ENCODE results near the gene POSTN. TPM values are rescaled to one million over a fixed set of nuclear protein-coding genes. Genes with fewer than 3 reads are reported as not detected.

Gene POSTN
- total RNA-seq, 4 donors from 2014 or later, result 10.5 to 25.3 (median 20.0) TPM

GRCh38 chr13:37615276-37615675 is 16.7 kb upstream of the POSTN start:
- no peak for DNase-seq
- TF ChIP-seq CTCF (IDR thresholded peaks at IDR 0.05 in 4 of 5, conservative IDR thresholded peaks at IDR 0.05 in 1 of 5) (no peak), POLR2A (IDR thresholded peaks at IDR 0.05) (no peak)
- in situ Hi-C loops (cut with MboI; ENCODE audit: low sequenced_read_pairs in 4 of 4) (loop anchor here in 2 of 4 donors (25.0 kb wide), 1 partner anchor 503 kb away; the partner anchor contains the start of gene CSNK1A1L (in 2 of the 2)), intact Hi-C loops (cut with DNase I; ENCODE audit: low total_unique reads) (no loop called here)
- Histone ChIP-seq H3K9me3 (no peaks in the 10 kb centered on the region), H3K27me3 (no peaks in the 10 kb centered on the region), H3K4me3 (no peak overlapping the region), H3K27ac (no peak overlapping the region), H3K4me1 (no peaks in the 10 kb centered on the region), H3K36me3 (no peaks in the 10 kb centered on the region)
- no peak for ATAC-seq

GRCh38 chr13:37613638-37614037 is 15.1 kb upstream of the POSTN start:
- Histone ChIP-seq H3K27me3 (no peaks in the 10 kb centered on the region), H3K9me3 (no peaks in the 10 kb centered on the region), H3K27ac (no peak overlapping the region), H3K4me3 (no peak overlapping the region), H3K4me1 (no peaks in the 10 kb centered on the region), H3K36me3 (no peaks in the 10 kb centered on the region)
- intact Hi-C loops (cut with DNase I; ENCODE audit: low total_unique reads), result no loop called here
- ATAC-seq (no peak), DNase-seq (no peak)
- in situ Hi-C loops (cut with MboI; ENCODE audit: low sequenced_read_pairs in 4 of 4), result loop anchor here in 2 of 4 donors (25.0 kb wide), 1 partner anchor 501 kb away; the partner anchor contains the start of gene CSNK1A1L (in 2 of the 2)
- TF ChIP-seq CTCF (IDR thresholded peaks at IDR 0.05 in 4 of 5, conservative IDR thresholded peaks at IDR 0.05 in 1 of 5), result no peak
- TF ChIP-seq POLR2A (IDR thresholded peaks at IDR 0.05), result no peak

GRCh38 chr13:37613236-37613635 is 14.7 kb upstream of the POSTN start:
- ATAC-seq (no peak), DNase-seq (no peak)
- no peaks in the 10 kb centered on the region for H3K9me3 ChIP-seq
- TF ChIP-seq CTCF (IDR thresholded peaks at IDR 0.05 in 4 of 5, conservative IDR thresholded peaks at IDR 0.05 in 1 of 5) (no peak), POLR2A (IDR thresholded peaks at IDR 0.05) (no peak)
- in situ Hi-C loops (cut with MboI; ENCODE audit: low sequenced_read_pairs in 4 of 4) (loop anchor here in 2 of 4 donors (25.0 kb wide), 1 partner anchor 501 kb away; the partner anchor contains the start of gene CSNK1A1L (in 2 of the 2)), intact Hi-C loops (cut with DNase I; ENCODE audit: low total_unique reads) (no loop called here)
- no peaks in the 10 kb centered on the region for H3K4me1 ChIP-seq
- no peak overlapping the region for H3K4me3 ChIP-seq
- H3K36me3 ChIP-seq, result no peaks in the 10 kb centered on the region
- no peak overlapping the region for H3K27ac ChIP-seq
- no peaks in the 10 kb centered on the region for H3K27me3 ChIP-seq

- DNase-seq (no peak), ATAC-seq (no peak)
- no peaks in the 10 kb centered on the region for H3K9me3 ChIP-seq
- in situ Hi-C loops (cut with MboI; ENCODE audit: low sequenced_read_pairs in 4 of 4), result loop anchor here in 3 of 4 donors (10.0 to 25.0 kb wide), 2 partner anchors 497 to 504 kb away; partner anchors contain the start of gene CSNK1A1L (in 3 of the 3)
- no peaks in the 10 kb centered on the region for H3K36me3 ChIP-seq
- H3K27me3 ChIP-seq, result no peaks in the 10 kb centered on the region
- intact Hi-C loops (cut with DNase I; ENCODE audit: low total_unique reads), result loop anchor here (10.0 kb wide), 1 partner anchor 534 kb away; no protein-coding TSS in a partner anchor
- no peak overlapping the region for H3K27ac ChIP-seq
- H3K4me3 ChIP-seq, result no peak overlapping the region
- no peaks in the 10 kb centered on the region for H3K4me1 ChIP-seq
- TF ChIP-seq POLR2A (IDR thresholded peaks at IDR 0.05), result no peak
- peak in 1 of 5 experiments; percentile 9 for TF ChIP-seq CTCF (IDR thresholded peaks at IDR 0.05 in 4 of 5, conservative IDR thresholded peaks at IDR 0.05 in 1 of 5)
These were observed 10.3 kb upstream of the POSTN start for GRCh38 chr13:37608750-37609339.
